Stimulated activated CD8-positive, alpha-beta memory T cell treated with anti-CD3 and anti-CD28 coated beads, Interleukin-4, amount 100 ng/mL, for 48 hours (primary cell): ENCODE measurements around the gene BEGAIN.

Experiments used
- DNase-seq: peaks from one replicate; pipeline ENCODE4 v3.0.0-alpha.2; 2020

Gene BEGAIN

GRCh38 chr14:100581228-100582145 is 5.7 kb downstream of the BEGAIN start:
- no peak for DNase-seq

- no peak for DNase-seq
These were observed 6.6 kb downstream of the BEGAIN start for GRCh38 chr14:100580316-100581227.

GRCh38 chr14:100578552-100578951 is 8.7 kb downstream of the BEGAIN start:
- DNase-seq, result no peak

- no peak for DNase-seq
These were observed 9.2 kb downstream of the BEGAIN start for GRCh38 chr14:100577986-100578431.

- no peak for DNase-seq
These were observed 9.8 kb downstream of the BEGAIN start for GRCh38 chr14:100577321-100577985.

GRCh38 chr14:100576091-100577085 is 10.8 kb downstream of the BEGAIN start:
- no peak for DNase-seq

- DNase-seq, result no peak
These were observed 11.8 kb downstream of the BEGAIN start for GRCh38 chr14:100575266-100575995.

- no peak for DNase-seq
These were observed 12.6 kb downstream of the BEGAIN start for GRCh38 chr14:100574642-100575031.

GRCh38 chr14:100573757-100574641 is 13.2 kb downstream of the BEGAIN start:
- no peak for DNase-seq

- no peak for DNase-seq
These were observed 14.0 kb downstream of the BEGAIN start for GRCh38 chr14:100573002-100573756.

- no peak for DNase-seq
These were observed 14.7 kb downstream of the BEGAIN start for GRCh38 chr14:100572543-100572942.

GRCh38 chr14:100571837-100572236 is 15.4 kb downstream of the BEGAIN start:
- DNase-seq, result no peak

- DNase-seq, result no peak
These were observed 16.3 kb downstream of the BEGAIN start for GRCh38 chr14:100570726-100571454.

- no peak for DNase-seq
These were observed 17.4 kb downstream of the BEGAIN start for GRCh38 chr14:100569734-100570286.

- DNase-seq, result no peak
These were observed 18.1 kb downstream of the BEGAIN start for GRCh38 chr14:100568998-100569733.

GRCh38 chr14:100568164-100568997 is 18.8 kb downstream of the BEGAIN start:
- no peak for DNase-seq

GRCh38 chr14:100567877-100568163 is 19.4 kb downstream of the BEGAIN start:
- DNase-seq, result no peak
